Measurements from ENCODE around the gene KCNQ1. TPM values are rescaled to one million over a fixed set of nuclear protein-coding genes. Genes with fewer than 3 reads are reported as not detected.

Gene KCNQ1
- total and polyA plus RNA-seq, 2 experiments from 2014 or later: 0.45 to 0.87 TPM

- no peak overlapping the region for H3K27ac Mint-ChIP-seq
- TF ChIP-seq ZNF331 (CRISPR knock-in tag; IDR thresholded peaks at IDR 0.05; ENCODE audit: low read depth) (no peak), ETS1 (IDR thresholded peaks at IDR 0.05) (no peak), ZNF114 (CRISPR knock-in tag; IDR thresholded peaks at IDR 0.05) (no peak), EZH2 (IDR thresholded peaks at IDR 0.05; ENCODE audit: low read depth, unreplicated experiment) (no peak), EZH2phosphoT487 (IDR thresholded peaks at IDR 0.05; ENCODE audit: unreplicated experiment) (no peak), REST (IDR thresholded peaks at IDR 0.05; ENCODE audit: unreplicated experiment) (no peak), STAT1 (IDR thresholded peaks at IDR 0.05; ENCODE audit: unreplicated experiment) (no peak), JUNB (IDR thresholded peaks at IDR 0.05; ENCODE audit: unreplicated experiment) (no peak), CTCF (conservative IDR thresholded peaks at IDR 0.05; ENCODE audit: low read depth in 2 of 2) (no peak), NANOG (IDR thresholded peaks at IDR 0.05; ENCODE audit: borderline replicate concordance) (no peak), POLR2AphosphoS5 (IDR thresholded peaks at IDR 0.05; ENCODE audit: low read depth) (no peak)
- H3K4me3 Mint-ChIP-seq: no peak overlapping the region
- H3K4me3 ChIP-seq: no peak overlapping the region
- DNase-seq (ENCODE audit: low spot score): no peak
- no peaks in the 10 kb centered on the region; the same call in 2 of the 3 replicates for H3K4me1 Mint-ChIP-seq
- peaks cover 64% of the 10 kb centered on the region for H3K27me3 Mint-ChIP-seq (ENCODE audit: insufficient read depth, low read depth, poor library complexity)
- H3K27ac ChIP-seq (ENCODE audit: low read depth): no peak overlapping the region
- no peaks in the 10 kb centered on the region for H3K36me3 ChIP-seq (ENCODE audit: insufficient read depth)
- no peaks in the 10 kb centered on the region for H3K79me2 ChIP-seq (replicated peaks; ENCODE audit: insufficient read depth)
- H4K20me1 ChIP-seq (replicated peaks; ENCODE audit: insufficient read depth): no peaks in the 10 kb centered on the region; the same call in 1 of the 2 replicates
- no peak overlapping the region for H3K4me2 ChIP-seq
- no peaks in the 10 kb centered on the region; the same call in 1 of the 2 replicates for H3K4me1 ChIP-seq (ENCODE audit: insufficient read depth)
- peaks cover 45% of the 10 kb centered on the region for H3K27me3 ChIP-seq (ENCODE audit: insufficient read depth)
- no peaks in the 10 kb centered on the region for H3K36me3 Mint-ChIP-seq (ENCODE audit: low read depth)
- H3F3A ChIP-seq (replicated peaks; ENCODE audit: low read depth): no peaks in the 10 kb centered on the region
- ATAC-seq: peak; percentile 51
- H3K9me3 Mint-ChIP-seq: peaks cover 3% of the 10 kb centered on the region; the same call in 1 of the 3 replicates
- no peak overlapping the region for H2AFZ ChIP-seq
- no peaks in the 10 kb centered on the region for H3K9me2 ChIP-seq (ENCODE audit: insufficient read depth)
Observed at GRCh38 chr11:2561696-2562581, 117.1 kb downstream of the KCNQ1 start.

Measured in GM23338 (cell line).